ENCODE measurements around the gene CMTM2.

CMTM2 gene

GRCh38 chr16:66637806-66638205 lies 58.5 kb downstream of the CMTM2 start:
- DNase-seq, result no peak
